Measurements from ENCODE around the gene TAS2R16. TPM values are rescaled to one million over a fixed set of nuclear protein-coding genes. Genes with fewer than 3 reads are reported as not detected.

TAS2R16 gene
- total RNA-seq, 1 donor from 2014 or later = not detected

- Mint-ChIP-seq H3K9me3 (ENCODE audit: low read depth) (no peaks in the 10 kb centered on the region), H3K4me1 (ENCODE audit: low read depth) (no peaks in the 10 kb centered on the region), H3K36me3 (ENCODE audit: insufficient read depth) (no peaks in the 10 kb centered on the region)
These were observed 5.9 kb downstream of the TAS2R16 start for GRCh38 chr7:122989577-122989976.

GRCh38 chr7:122989041-122989440, 6.5 kb downstream of the TAS2R16 start:
- Mint-ChIP-seq H3K9me3 (ENCODE audit: low read depth) (no peaks in the 10 kb centered on the region), H3K27ac (no peak overlapping the region), H3K27me3 (no peaks in the 10 kb centered on the region), H3K4me3 (ENCODE audit: low read depth) (no peak overlapping the region), H3K4me1 (ENCODE audit: low read depth) (no peaks in the 10 kb centered on the region), H3K36me3 (ENCODE audit: insufficient read depth) (no peaks in the 10 kb centered on the region)
- DNase-seq (ENCODE audit: low spot score, unreplicated experiment) = no peak
- no peak for TF ChIP-seq CTCF (IDR thresholded peaks at IDR 0.05; ENCODE audit: unreplicated experiment)

More at GRCh38 chr7:122989577-122989976, 5.9 kb downstream of the TAS2R16 start:
- no peak for TF ChIP-seq CTCF (IDR thresholded peaks at IDR 0.05; ENCODE audit: unreplicated experiment)
- Mint-ChIP-seq H3K4me3 (ENCODE audit: low read depth) (no peak overlapping the region), H3K27ac (no peak overlapping the region), H3K27me3 (no peaks in the 10 kb centered on the region)
- DNase-seq (ENCODE audit: low spot score, unreplicated experiment) = no peak

- Mint-ChIP-seq H3K27me3 (no peaks in the 10 kb centered on the region), H3K9me3 (ENCODE audit: low read depth) (no peaks in the 10 kb centered on the region), H3K27ac (no peak overlapping the region), H3K4me3 (ENCODE audit: low read depth) (no peak overlapping the region), H3K36me3 (ENCODE audit: insufficient read depth) (no peaks in the 10 kb centered on the region), H3K4me1 (ENCODE audit: low read depth) (no peaks in the 10 kb centered on the region)
- TF ChIP-seq CTCF (IDR thresholded peaks at IDR 0.05; ENCODE audit: unreplicated experiment) = no peak
- no peak for DNase-seq (ENCODE audit: low spot score, unreplicated experiment)
These were observed 7.2 kb downstream of the TAS2R16 start for GRCh38 chr7:122988333-122988732.

GRCh38 chr7:122987463-122987862, 8.0 kb downstream of the TAS2R16 start:
- Mint-ChIP-seq H3K36me3 (ENCODE audit: insufficient read depth) (no peaks in the 10 kb centered on the region), H3K9me3 (ENCODE audit: low read depth) (no peaks in the 10 kb centered on the region), H3K27me3 (no peaks in the 10 kb centered on the region), H3K4me1 (ENCODE audit: low read depth) (no peaks in the 10 kb centered on the region), H3K4me3 (ENCODE audit: low read depth) (no peak overlapping the region), H3K27ac (no peak overlapping the region)
- no peak for TF ChIP-seq CTCF (IDR thresholded peaks at IDR 0.05; ENCODE audit: unreplicated experiment)
- DNase-seq (ENCODE audit: low spot score, unreplicated experiment) = no peak

GRCh38 chr7:122984021-122984420, 11.5 kb downstream of the TAS2R16 start:
- H3K9me3 Mint-ChIP-seq (ENCODE audit: low read depth) = no peaks in the 10 kb centered on the region
- H3K36me3 Mint-ChIP-seq (ENCODE audit: insufficient read depth) = no peaks in the 10 kb centered on the region
- H3K4me3 Mint-ChIP-seq (ENCODE audit: low read depth) = no peak overlapping the region
- no peaks in the 10 kb centered on the region for H3K27me3 Mint-ChIP-seq
- H3K27ac Mint-ChIP-seq = no peak overlapping the region
- DNase-seq (ENCODE audit: low spot score, unreplicated experiment) = no peak
- no peak for TF ChIP-seq CTCF (IDR thresholded peaks at IDR 0.05; ENCODE audit: unreplicated experiment)
- no peaks in the 10 kb centered on the region for H3K4me1 Mint-ChIP-seq (ENCODE audit: low read depth)

Data from progenitor cell of endocrine pancreas (in vitro differentiated cells).